ENCODE results near the gene GRIK3.

DNA sequence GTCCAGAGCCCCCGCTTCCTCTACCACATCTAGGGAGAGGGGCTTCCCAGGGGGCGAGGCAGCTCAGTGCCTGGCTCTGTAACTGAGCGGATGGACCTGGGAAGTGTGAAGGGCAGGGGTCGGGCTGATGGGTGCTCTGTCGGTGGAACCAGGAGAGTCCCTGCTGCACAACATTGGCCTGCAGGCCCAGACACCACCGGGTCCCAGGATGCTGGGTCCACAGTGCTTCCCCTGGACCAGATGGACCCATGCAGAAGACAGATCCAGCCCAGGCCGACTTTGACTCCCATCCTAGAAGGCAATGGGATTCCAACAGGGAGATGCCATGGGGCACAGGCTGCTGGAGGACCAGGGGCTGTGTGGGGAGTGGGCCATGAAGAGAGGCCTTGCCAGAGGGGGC is 212.9 kb downstream of the GRIK3 start:
- TF ChIP-seq, protein P1, sequence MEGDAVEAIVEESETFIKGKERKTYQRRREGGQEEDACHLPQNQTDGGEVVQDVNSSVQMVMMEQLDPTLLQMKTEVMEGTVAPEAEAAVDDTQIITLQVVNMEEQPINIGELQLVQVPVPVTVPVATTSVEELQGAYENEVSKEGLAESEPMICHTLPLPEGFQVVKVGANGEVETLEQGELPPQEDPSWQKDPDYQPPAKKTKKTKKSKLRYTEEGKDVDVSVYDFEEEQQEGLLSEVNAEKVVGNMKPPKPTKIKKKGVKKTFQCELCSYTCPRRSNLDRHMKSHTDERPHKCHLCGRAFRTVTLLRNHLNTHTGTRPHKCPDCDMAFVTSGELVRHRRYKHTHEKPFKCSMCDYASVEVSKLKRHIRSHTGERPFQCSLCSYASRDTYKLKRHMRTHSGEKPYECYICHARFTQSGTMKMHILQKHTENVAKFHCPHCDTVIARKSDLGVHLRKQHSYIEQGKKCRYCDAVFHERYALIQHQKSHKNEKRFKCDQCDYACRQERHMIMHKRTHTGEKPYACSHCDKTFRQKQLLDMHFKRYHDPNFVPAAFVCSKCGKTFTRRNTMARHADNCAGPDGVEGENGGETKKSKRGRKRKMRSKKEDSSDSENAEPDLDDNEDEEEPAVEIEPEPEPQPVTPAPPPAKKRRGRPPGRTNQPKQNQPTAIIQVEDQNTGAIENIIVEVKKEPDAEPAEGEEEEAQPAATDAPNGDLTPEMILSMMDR (IDR thresholded peaks at IDR 0.05), result no peak
- TF ChIP-seq POLR2A (IDR thresholded peaks at IDR 0.05), result no peak
